ENCODE measurements around the gene HIC2.
A peak's percentile ranks its signal among the peaks of the same experiment; 100 is the strongest.
"Not testable (repeated sequence)": the region's sequence is repeated elsewhere in the genome, so short reads cannot be mapped to it uniquely, and the experiment has no call there.

Gene HIC2

DNA sequence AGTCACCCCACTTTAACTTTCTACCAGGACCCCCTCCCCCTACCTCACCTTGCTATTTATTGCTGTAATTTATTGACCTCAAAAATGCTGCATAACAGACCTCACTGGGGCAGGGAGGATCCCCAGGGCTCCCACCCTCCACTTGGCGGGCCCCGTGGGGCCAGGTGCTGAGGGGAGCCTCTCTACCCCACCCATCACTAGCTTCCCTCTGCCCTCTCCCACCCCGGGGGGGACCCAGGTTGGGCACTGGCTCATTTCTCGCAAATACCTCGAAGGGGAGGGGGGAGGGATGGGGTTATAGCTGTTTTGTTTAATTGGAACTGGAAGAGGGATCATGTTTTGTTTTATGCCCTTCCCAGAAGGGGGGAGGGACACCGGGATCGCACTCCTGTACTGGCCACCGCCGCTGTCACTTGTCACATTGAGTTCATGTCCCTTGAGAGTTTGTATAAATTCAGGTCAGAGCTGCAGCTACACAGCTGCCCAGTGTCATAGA is 33.7 kb downstream of the HIC2 start:
- DNase-seq (ENCODE audit: low read depth in 2 of 2): no peak

DNA sequence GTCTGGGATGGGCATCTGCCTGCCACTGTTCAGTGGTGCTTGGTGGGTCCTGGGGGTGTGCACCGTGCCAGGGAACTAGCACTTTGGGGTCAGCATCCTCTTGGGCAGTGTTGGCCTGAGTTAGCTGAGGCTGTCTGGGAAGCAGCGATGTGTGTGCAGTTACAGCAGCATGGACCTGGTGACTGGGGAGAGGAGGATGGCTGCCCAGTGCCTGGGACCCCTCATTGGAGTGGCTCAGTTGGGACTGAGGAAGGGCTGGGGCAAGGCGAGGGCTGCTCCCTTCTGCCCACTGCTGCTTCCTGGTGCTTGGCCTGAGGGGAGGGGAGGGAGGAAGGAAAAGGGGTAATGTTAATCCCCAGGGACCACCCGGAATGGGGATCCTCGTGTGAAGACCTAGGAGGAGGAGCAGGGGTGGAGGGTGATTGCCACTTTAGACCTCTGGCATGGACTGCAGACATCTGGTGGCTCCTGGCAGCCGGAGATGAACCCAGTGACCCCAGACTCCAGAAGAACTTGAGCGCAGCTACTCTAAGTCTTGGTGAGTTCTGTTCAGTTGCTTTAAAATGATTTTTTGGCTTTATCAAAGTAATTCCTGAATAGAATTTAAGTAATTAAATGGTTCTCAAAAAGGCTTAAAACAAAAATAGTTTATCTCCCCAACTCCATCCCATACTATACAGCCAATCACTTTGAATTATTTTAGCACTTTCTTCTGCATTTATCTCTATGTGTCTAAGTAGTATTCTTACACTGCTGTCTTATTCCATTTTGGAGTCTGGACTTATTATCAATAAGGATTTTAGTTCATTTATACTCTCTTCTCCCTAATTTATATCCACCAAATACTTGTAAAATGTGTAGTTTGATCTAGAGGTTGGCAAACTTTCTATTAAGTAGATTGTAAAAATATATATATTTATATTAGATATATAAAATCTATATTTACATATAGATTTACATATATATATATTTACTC is 34.7 kb downstream of the HIC2 start:
- DNase-seq (ENCODE audit: low read depth in 2 of 2): no peak

DNA sequence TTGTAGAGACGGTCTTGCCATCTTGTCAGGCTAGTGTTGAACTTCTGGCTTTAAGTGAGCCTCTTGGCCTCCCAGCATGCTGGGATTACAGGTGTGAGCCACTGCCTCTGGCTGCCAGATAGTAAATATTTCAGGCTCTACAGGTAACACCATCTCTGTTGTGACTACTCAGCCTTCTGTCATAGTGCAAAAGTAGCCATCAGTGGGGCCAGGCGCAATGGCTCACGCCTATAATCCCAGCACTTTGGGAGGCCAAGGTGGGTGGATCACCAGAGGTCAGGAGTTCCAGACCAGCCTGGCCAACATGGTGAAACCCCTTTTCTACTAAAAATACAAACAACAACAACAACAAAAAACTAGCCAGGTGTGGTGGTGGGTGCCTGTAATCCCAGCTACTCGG is 35.5 kb downstream of the HIC2 start:
- not testable (repeated sequence) for DNase-seq (ENCODE audit: low read depth in 2 of 2)

DNA sequence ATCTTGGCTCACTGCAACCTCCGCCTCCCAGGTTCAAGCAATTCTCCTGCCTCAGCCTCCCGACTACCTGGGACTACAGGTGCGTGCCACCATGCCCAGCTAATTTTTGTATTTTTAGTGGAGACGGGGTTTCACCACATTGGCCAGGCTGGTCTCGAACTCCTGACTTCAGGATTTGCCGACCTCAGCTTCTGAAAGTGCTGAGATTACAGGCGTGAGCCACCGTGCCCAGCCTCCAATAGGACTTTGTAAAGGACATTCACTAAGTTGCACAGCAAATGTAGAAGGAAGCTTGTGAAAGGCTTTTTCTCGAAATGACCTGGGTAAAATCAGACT is 37.8 kb downstream of the HIC2 start:
- not testable (repeated sequence) for DNase-seq (ENCODE audit: low read depth in 2 of 2)

DNA sequence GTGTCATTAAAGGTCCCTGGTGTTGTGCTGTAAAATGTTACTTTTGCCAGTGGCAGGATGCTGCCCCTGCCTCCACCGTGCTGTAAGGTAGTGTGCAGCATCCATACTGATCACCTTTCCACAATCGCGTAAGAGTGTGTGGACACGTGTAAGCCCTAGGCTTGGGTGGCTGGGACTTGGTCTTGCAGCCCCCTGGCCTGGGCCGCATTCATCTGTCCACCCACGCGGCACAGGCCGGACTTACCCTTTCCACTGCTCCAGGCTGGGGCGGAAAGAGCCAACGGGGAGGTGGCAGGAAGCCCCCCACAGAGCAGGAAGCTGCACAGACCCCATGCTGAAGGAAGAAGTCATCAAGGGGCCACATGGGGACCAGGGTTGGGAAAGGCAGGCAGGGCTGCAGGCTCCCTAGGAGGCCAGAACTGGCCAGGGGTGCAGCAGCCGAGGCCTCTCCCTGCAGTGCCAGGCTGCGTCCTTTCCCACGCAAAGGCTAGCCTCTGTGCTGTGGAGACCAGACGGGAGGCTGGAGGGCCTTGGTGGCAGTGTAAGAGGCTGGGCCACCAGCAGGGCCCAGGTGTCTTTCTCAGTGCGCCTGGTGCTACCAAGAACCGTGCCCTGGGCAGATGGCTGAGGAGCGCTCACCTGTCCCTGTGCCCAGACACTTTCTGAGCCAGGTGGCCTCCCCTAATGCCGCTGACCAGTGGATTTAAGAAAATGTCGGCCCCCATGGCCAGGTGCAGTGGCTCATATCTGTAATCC is 38.3 kb downstream of the HIC2 start:
- DNase-seq (ENCODE audit: low read depth in 2 of 2): no peak

DNA sequence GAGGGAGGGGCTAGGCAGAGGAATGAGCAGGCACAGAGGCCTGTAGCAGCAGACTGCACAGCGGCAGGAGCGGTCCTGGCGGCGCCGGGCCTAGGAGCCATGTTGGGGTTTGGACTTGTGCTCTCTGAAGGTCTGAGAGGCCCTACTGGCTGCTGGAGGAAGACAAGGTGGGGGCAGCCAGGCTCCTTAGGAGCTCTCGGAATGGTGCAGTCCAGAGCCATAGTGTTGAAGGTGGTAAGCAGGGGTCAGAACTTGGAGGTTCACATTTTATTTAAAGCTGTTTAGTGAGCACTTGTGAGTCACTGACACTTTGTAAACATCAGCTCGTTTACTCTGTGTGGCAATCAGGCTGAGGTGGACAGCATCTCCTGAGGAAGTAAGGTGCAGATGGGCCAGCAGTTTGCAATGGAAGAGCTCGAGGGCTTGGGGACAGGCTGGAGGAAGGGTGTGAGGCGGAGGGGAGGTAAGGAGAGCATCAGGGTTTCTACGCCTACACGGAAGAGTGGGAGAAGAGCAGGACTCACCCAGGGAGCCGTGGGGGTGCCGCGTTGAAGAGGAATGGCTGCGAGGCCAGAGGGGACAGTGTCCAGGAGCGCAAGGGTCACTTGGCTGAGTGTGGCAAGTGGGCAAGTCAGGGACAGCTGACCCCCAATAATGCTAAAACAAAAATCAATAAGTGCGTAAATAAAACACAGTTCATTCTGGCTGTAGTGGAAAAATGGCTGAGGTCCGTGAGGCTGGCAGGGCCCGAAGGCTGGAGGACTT is 40.0 kb downstream of the HIC2 start:
- no peak for DNase-seq (ENCODE audit: low read depth in 2 of 2)

DNA sequence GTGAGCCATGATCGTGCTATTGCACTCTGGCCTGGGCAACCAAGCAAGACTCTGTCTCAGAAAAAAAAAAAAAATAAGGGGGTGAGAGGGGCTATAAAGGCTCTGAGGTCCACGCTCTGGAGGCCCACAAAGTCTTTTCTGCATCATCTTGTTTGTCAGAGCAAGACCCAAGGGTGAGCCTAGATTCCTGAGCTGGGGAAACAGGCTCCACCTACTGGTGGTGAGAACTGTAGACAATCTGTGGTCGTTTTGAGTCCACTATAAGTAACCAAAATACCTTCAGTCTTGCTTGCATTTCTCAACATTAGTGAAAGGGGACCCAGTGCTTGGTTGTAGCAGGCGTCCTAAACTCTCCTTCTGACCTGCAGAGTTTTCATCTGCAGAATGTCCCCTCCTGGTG is 45.5 kb downstream of the HIC2 start:
- not testable (repeated sequence) for DNase-seq (ENCODE audit: low read depth in 2 of 2)

DNA sequence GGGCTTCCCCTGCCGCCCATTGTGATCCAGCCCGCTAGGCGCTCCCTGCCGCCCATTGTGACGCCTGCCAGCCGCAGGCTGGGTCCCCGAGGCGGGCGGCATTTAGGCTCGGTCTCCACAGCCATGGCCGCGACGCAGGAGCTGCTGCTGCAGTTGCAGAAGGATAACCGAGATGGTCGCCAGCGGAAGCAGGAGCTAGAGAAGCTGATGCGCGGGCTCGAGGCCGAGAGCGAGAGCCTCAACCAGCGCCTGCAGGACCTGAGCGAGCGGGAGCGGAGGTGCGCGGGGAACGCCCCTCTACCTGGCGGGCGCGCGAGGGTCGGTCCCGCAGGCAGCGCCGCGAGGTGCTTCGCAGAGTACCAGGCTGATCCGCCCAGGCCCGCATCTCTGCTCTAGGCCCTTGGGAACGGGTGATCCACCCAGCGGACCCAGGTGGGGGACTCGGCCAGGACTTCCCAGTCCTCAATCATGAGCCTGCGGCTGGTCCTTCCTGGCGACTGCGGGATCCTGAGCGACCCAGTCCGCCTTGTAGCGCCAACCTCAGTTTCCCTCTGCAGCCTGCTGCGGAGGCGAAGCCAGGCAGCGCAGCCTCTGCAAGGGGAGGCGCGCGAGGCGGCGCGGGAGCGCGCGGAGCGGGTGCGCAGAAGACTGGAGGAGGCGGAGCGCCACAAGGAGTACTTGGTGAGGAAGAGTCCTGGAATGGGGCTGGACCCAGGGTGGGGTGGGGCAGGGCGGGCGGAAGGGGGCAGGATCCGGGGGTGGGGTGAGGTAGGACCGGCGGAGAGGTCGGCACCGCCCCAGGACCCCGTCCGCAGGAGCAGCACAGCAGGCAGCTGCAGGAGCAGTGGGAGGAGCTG is 50.4 kb downstream of the HIC2 start, which contains the start of gene TMEM191C:
Gene TMEM191C (plus strand): TSS at position 51 of the 857 bp plus-strand sequence. CDS start 73 bp downstream, at position 124.
- not testable (repeated sequence) for DNase-seq (ENCODE audit: low read depth in 2 of 2)

DNA sequence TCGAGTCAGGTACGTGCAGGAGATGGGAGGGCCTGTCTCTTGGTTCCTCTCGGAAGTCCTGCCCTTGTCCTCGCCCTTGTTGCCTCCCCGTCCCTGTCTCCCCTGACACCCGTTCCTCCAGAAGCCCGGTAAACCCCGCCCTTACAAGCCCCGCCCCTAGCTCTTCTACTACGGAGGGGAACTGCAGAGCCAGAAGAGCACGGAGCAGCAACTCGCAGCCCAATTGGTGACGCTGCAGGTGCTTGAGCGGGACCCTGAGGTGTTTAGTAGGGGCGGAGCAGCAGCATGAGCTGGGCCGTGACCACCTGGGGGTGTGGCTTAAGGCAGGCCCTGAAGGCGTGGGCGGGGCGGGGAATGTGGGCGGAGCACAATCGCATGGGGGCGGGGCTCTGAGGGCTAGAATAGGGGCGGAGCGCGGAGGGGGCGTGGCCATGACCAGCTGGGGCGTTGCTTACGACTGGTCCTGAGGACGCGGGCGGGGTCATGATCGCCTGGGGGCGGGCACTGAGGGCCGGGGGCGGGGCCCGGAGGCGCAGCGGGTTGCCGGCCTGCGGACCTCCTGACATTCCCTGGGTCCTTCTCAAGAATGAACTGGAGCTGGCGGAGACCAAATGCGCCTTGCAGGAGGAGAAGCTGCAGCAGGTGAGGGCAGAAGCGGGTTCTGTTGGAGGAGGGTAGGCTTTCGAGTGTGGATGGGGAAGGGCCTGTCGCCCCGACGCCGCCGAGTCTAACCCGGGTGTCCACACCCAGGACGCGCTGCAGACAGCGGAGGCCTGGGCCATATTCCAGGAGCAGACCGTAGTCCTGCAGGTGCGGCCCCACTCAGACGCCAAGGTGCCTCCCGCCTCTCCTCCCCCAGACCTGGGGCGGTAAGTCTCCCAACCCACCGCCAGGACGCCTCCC is 51.3 kb downstream of the HIC2 start:
- peak; percentile 83 to 86 for DNase-seq (ENCODE audit: low read depth in 2 of 2)

DNA sequence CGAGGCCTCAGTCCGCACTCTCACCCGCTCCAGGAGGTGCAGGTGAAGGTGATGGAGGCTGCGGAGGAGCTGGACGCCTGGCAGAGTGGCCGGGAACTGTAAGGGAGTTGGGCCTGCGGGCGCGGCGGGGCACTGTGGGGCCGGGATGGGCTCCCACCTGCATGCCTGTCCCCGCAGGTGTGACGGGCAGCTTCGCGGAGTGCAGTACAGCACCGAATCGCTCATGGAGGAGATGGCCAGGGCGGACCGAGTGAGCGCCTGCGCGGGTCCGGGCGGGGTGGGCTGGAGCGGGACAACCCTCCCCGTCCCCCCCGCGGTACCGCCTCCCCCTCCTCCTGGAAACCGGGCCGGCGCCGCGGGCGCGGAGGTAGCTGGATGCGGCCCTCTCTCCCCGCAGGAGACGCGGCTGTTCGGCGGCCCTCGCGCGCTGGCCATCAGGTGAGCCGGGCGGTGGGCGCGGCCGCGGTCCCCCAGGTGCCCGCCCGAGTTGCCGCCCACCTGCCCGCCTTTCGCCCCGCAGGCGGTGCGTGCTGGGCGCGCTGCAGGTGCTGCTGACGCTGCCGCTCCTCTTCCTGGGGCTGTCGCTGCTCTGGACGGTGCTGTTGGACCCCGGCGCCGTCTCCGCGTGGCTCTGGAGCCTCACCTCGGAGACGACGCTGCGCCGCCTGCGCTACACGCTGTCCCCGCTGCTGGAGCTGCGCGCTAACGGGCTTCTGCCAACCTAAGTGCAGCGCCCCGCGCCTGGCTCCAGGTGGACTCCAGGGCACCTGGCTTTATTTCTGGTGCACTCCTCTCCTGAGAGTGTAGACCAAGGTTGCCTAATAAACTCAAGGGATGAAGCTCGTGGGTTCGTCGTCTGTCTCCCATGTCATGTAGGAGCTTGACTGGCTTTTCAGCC is 52.2 kb downstream of the HIC2 start:
- DNase-seq (ENCODE audit: low read depth in 2 of 2): not testable (repeated sequence)

DNA sequence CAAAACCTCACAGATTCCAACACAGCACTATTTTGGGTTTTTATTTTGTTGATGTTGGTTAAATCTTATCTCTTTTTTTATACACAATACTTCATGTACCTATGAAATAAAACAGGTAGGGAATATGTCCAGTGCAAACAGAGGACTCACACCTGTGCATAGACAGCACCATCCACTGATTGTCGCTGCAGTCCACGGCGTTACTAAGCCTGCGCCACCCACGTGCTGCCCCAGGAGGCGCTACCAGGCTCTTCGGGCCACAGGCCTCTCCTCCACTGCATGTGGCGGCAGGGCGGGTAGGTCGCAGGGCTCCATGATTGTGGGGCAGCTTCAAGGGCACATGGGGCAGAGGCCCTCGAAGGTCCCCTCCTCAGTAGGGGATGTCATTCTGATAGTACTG is 55.8 kb downstream of the HIC2 start:
- not testable (repeated sequence) for DNase-seq (ENCODE audit: low read depth in 2 of 2)

DNA sequence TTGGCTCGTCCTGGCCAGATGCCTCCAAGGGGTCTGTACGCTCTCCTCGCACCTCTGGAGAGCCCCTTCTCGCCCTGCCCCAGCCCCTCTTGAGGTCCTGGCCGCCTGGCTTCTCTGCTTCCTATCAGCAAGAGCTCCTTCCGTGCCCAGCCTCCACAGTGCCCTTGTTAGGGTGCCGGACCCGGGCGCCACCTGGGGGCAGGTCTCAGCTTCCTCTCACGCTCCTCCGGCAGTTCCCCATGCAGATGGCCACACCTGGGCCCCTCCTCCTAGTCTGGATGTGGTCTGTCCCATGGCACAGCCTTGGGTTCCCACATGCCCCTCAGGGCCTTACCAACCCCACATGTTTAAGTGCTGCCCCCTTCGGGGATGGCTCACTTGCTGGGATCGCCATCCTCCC is 56.5 kb downstream of the HIC2 start:
- DNase-seq (ENCODE audit: low read depth in 2 of 2): not testable (repeated sequence)

DNA sequence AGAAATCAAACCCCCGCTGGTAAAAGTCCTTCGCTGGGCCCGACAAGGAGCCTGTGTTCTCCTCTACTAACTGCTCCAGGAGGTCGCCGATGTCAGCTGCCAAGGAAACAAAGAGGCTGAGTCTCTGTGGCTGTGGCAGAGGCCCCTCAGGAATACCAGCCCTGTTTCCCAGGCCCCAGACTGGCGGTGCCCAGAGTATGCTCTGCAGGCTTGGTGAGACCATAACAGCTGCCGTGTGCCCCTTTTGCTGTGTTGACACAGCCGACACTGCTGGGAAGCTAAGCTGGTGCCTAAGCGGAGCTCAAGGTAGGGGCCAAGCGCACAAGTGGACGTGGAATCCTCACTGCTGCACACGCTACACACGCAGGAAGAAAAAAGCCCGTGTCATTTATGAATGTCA is 66.9 kb downstream of the HIC2 start:
- not testable (repeated sequence) for DNase-seq (ENCODE audit: low read depth in 2 of 2)

DNA sequence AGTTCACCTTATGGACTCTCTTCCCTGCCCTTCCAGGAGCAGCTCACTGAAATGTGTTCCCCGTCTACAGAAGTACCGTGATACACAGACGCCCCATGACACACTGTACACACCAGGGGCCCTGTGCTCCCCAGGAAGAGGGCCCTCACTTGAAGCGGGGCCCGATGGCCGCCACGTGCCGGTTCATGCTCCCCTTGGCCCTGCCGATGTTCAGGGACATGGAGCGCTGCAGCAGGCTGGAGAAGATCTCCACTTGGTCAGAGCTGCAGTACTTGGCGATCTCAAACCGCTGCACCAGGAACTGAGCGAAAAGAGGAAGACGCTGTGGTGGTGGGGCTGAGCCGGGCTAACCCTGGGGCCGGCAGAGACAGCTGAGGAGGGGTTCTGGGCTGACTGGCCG is 70.6 kb downstream of the HIC2 start:
- not testable (repeated sequence) for DNase-seq (ENCODE audit: low read depth in 2 of 2)

DNA sequence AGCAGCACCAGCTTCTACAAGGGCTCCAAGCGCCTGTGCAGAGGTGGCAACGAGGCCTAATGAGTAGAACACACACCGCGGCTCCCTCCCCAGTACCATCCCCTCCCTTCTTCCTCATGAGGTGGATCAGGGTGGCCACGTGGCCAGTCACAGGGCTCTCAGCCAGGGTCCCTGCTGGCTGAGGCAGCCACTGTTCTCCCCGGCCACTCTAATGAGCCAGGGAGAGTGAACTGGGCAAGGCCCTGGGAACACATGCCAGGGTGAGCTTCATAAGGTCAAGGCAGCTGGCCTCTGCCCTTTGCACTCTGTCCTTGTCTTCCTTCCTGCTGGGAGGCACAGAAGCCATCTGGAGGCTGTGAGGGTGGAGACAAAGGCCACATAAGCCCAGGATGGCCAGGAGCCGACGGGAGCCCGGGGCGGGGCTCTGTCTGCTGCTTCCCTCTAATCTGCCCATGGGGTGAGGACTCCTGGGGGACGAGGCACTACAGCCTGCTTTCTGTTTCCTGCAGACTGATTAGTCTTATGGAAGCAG is 72.0 kb downstream of the HIC2 start:
- DNase-seq (ENCODE audit: low read depth in 2 of 2): not testable (repeated sequence)

DNA sequence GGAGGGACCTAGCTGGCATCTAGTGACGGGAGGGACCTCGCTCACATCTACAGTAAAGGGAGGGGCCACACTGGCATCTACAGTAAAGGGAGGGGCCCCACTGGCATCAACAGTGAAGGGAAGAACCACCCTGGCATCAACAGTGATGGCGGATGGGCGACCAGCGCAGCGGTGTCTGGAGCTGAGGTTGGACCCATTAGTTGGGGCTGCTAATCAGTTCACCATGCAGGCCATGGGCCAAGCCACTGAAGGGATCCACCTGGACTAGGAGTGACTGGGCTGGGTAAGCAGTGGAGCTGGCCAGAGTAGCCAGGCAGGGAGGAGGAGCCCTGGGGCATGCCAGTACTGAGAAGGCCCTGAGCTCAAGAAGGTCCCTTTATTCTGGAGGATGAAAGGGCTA is 73.4 kb downstream of the HIC2 start:
- DNase-seq (ENCODE audit: low read depth in 2 of 2): not testable (repeated sequence)

DNA sequence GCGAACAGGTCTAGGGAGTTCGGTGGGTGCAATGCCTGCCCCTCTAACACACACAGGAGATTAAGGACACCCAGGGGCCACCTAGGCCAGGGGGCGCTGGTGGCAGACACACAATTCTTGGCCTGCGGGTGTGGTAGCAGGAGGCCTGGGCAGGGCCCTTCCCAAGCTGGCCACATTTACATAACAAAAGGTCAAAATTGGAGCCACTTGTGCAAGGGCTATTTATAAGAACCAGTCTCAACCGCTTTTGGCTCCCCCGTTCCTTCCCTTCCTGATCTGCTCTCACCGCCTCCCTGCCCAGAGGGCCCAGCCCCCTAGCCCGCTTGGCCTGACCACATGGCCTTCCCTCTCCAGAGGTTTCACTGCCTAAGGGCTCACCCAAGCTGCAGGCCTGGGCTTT is 75.1 kb downstream of the HIC2 start:
- not testable (repeated sequence) for DNase-seq (ENCODE audit: low read depth in 2 of 2)
